PFSK-1 (cell line): ENCODE results near the gene GPN2.

Experiments
- FOXP2 ChIP-seq: optimal IDR thresholded peaks from 2 replicates; pipeline ENCODE3; 2011; ENCODE audit warnings: borderline replicate concordance, control low read depth, inconsistent platforms; ENCODE audit not compliant: insufficient read depth; ENCODE audit errors: extremely low read length, extremely low read depth
- POLR2AphosphoS5 ChIP-seq: IDR thresholded peaks from 2 replicates; pipeline ENCODE4 v1.6.1; 2012; ENCODE audit warnings: low read depth, mild to moderate bottlenecking, control low read depth, low read length, moderate library complexity
- REST ChIP-seq, 2 experiments: IDR thresholded peaks; 2 replicates each; pipeline versions ENCODE4 v1.6.1 to v1.8.0; 2011 to 2012; ENCODE audit warnings: low read depth in 2 of 2, low read length in 2 of 2, control low read depth in 1 of 2, inconsistent platforms in 1 of 2, mild to moderate bottlenecking in 1 of 2, moderate library complexity in 1 of 2; ENCODE audit not compliant: insufficient read depth in 1 of 2
- SIN3A ChIP-seq: IDR thresholded peaks from 2 replicates; pipeline ENCODE4 v1.6.1; 2012; ENCODE audit warnings: mild to moderate bottlenecking, low read length, moderate library complexity, borderline replicate concordance; ENCODE audit not compliant: insufficient read depth
- TAF1 ChIP-seq: IDR thresholded peaks from 2 replicates; pipeline ENCODE4 v1.6.1; 2012; ENCODE audit warnings: low read length, control low read depth, borderline replicate concordance; ENCODE audit not compliant: insufficient read depth

The GPN2 gene

GRCh38 chr1:26832249-26832960 is 57.7 kb downstream of the GPN2 start:
- TF ChIP-seq FOXP2 (no peak), POLR2AphosphoS5 (no peak), SIN3A (no peak), REST (IDR thresholded peaks at IDR 0.05; ENCODE audit: insufficient read depth in 1 of 2, low read depth in 2 of 2, low read length in 2 of 2) (no peak), TAF1 (no peak)

GRCh38 chr1:26831546-26832248 is 58.4 kb downstream of the GPN2 start:
- TF ChIP-seq TAF1 = no peak
- no peak for TF ChIP-seq FOXP2
- TF ChIP-seq POLR2AphosphoS5 = no peak
- no peak for TF ChIP-seq SIN3A
- no peak for TF ChIP-seq REST (IDR thresholded peaks at IDR 0.05; ENCODE audit: insufficient read depth in 1 of 2, low read depth in 2 of 2, low read length in 2 of 2)

GRCh38 chr1:26831059-26831458 is 59.0 kb downstream of the GPN2 start:
- TF ChIP-seq FOXP2 (no peak), TAF1 (no peak), POLR2AphosphoS5 (no peak), REST (IDR thresholded peaks at IDR 0.05; ENCODE audit: insufficient read depth in 1 of 2, low read depth in 2 of 2, low read length in 2 of 2) (no peak), SIN3A (no peak)

- TF ChIP-seq TAF1 (no peak), SIN3A (no peak), REST (IDR thresholded peaks at IDR 0.05; ENCODE audit: insufficient read depth in 1 of 2, low read depth in 2 of 2, low read length in 2 of 2) (no peak), POLR2AphosphoS5 (no peak), FOXP2 (no peak)
Observed at GRCh38 chr1:26829184-26829911, 60.7 kb downstream of the GPN2 start.
